ENCODE results near the gene MOB3A.

- TF ChIP-seq CTCF (IDR thresholded peaks at IDR 0.05), result no peak
- no peak for TF ChIP-seq ZFX (IDR thresholded peaks at IDR 0.05; ENCODE audit: borderline replicate concordance)
These were observed 39.3 kb downstream of the MOB3A start for GRCh38 chr19:2056837-2057192.

Data from 22Rv1 (cell line).